Suprapubic skin (tissue), 4 donors: ENCODE results near the gene LRP3. TPM values are rescaled to one million over a fixed set of nuclear protein-coding genes. Genes with fewer than 3 reads are reported as not detected.
"Not testable (repeated sequence)": the region's sequence is repeated elsewhere in the genome, so short reads cannot be mapped to it uniquely, and the experiment has no call there.

ENCODE experiments used
- DNase-seq, 2 donors: peaks; one replicate each; pipeline ENCODE4 v3.0.0-alpha.2; 2019; ENCODE audit warnings: low spot score in 2 of 2
- H3K27ac ChIP-seq: fragments of 200-600 bp; sonication (generic); one replicate; pipeline ENCODE4 v1.5.1; 2019
- H3K27me3 ChIP-seq: fragments of 200-600 bp; sonication (generic); one replicate; pipeline ENCODE4 v1.5.1; 2019
- H3K36me3 ChIP-seq: fragments of 200-600 bp; sonication (generic); one replicate; pipeline ENCODE4 v1.5.1; 2019
- H3K4me1 ChIP-seq: fragments of 200-600 bp; sonication (generic); one replicate; pipeline ENCODE4 v1.5.1; 2019
- H3K4me3 ChIP-seq: fragments of 200-600 bp; sonication (generic); one replicate; pipeline ENCODE4 v1.5.1; 2019; ENCODE audit warnings: mild to moderate bottlenecking
- H3K9me3 ChIP-seq: fragments of 200-600 bp; sonication (generic); one replicate; pipeline ENCODE4 v1.5.1; 2019
- CTCF ChIP-seq, 2 donors: fragments of 200-600 bp in 1 of 2; fragments of 450-650 bp in 1 of 2; sonication (generic) in 1 of 2; IDR thresholded peaks; one replicate each; pipeline ENCODE4 v1.5.1; 2016 to 2019; ENCODE audit warnings: antibody characterized with exemption in 2 of 2, mild to moderate bottlenecking in 1 of 2, moderate library complexity in 1 of 2
- EP300 ChIP-seq: sonication (generic); formaldehyde crosslinking; IDR thresholded peaks from one replicate; pipeline ENCODE4 v1.6.1; 2017; ENCODE audit warnings: antibody characterized with exemption
- POLR2A ChIP-seq, 2 donors: fragments of 450-650 bp; IDR thresholded peaks; one replicate each; pipeline ENCODE4 v1.6.1; 2017; ENCODE audit warnings: antibody characterized with exemption in 2 of 2, mild to moderate bottlenecking in 2 of 2, moderate library complexity in 2 of 2
- POLR2AphosphoS5 ChIP-seq, 3 donors: sonication (generic); formaldehyde crosslinking; IDR thresholded peaks; one replicate each; pipeline ENCODE4 v1.6.1; 2017; ENCODE audit warnings: antibody characterized with exemption in 3 of 3
- WGBS: methylation state at CpG from one replicate; pipeline ENCODE4 v1.1.5; 2018; 5-methylcytosine and 5-hydroxymethylcytosine counted together
- total RNA-seq, 4 donors: library from RNA; depleted of rRNA; stranded (reverse); fragments of >200 nt; gene quantifications; one replicate each; pipeline ENCODE4 v1.1.0, GENCODE V29; 2016

Gene LRP3
- total RNA-seq, 4 donors from 2014 or later: 9.8 to 17.1 (median 14.0) TPM

GRCh38 chr19:33220115-33220514, 26.0 kb downstream of the LRP3 start:
- 81% methylated on average over 14 of the region's 18 CpGs for WGBS
- Histone ChIP-seq H3K9me3 (no peaks in the 10 kb centered on the region), H3K4me1 (no peaks in the 10 kb centered on the region), H3K36me3 (no peaks in the 10 kb centered on the region), H3K27ac (no peak overlapping the region), H3K4me3 (no peak overlapping the region), H3K27me3 (peaks cover 24% of the 10 kb centered on the region)
- TF ChIP-seq EP300: no peak
- no peak for TF ChIP-seq CTCF (IDR thresholded peaks at IDR 0.05)
- TF ChIP-seq POLR2AphosphoS5 (IDR thresholded peaks at IDR 0.05): no peak
- no peak for TF ChIP-seq POLR2A (IDR thresholded peaks at IDR 0.05)
- no peak for DNase-seq

- Histone ChIP-seq H3K27ac (no peak overlapping the region), H3K27me3 (peaks cover 30% of the 10 kb centered on the region), H3K4me3 (no peak overlapping the region), H3K36me3 (no peaks in the 10 kb centered on the region), H3K9me3 (no peaks in the 10 kb centered on the region), H3K4me1 (peaks cover 6% of the 10 kb centered on the region)
- TF ChIP-seq CTCF (IDR thresholded peaks at IDR 0.05): no peak
- no peak for TF ChIP-seq POLR2AphosphoS5 (IDR thresholded peaks at IDR 0.05)
- no peak for TF ChIP-seq EP300
- no peak for TF ChIP-seq POLR2A (IDR thresholded peaks at IDR 0.05)
- WGBS: 80% methylated on average over 9 of the region's 9 CpGs
- no peak for DNase-seq
Observed at GRCh38 chr19:33220735-33221134, 26.6 kb downstream of the LRP3 start.

- TF ChIP-seq CTCF (IDR thresholded peaks at IDR 0.05) (no peak), POLR2A (IDR thresholded peaks at IDR 0.05) (no peak), POLR2AphosphoS5 (IDR thresholded peaks at IDR 0.05) (no peak), EP300 (no peak)
- Histone ChIP-seq H3K27me3 (peaks cover 39% of the 10 kb centered on the region), H3K4me1 (peaks cover 15% of the 10 kb centered on the region), H3K27ac (no peak overlapping the region), H3K36me3 (no peaks in the 10 kb centered on the region), H3K4me3 (no peak overlapping the region), H3K9me3 (no peaks in the 10 kb centered on the region)
- WGBS: 65% methylated on average over 6 of the region's 6 CpGs
- no peak for DNase-seq
Observed at GRCh38 chr19:33221638-33222037, 27.5 kb downstream of the LRP3 start.

GRCh38 chr19:33222255-33222654, 28.1 kb downstream of the LRP3 start:
- Histone ChIP-seq H3K4me1 (peaks cover 21% of the 10 kb centered on the region), H3K27me3 (peaks cover 45% of the 10 kb centered on the region)
- not testable (repeated sequence) for H3K4me3 ChIP-seq, H3K27ac ChIP-seq, DNase-seq, H3K9me3 ChIP-seq, H3K36me3 ChIP-seq
- WGBS: 92% methylated on average over 2 of the region's 2 CpGs

- no peak for DNase-seq
- H3K4me3 ChIP-seq: peak overlapping the region; percentile 19
Observed at GRCh38 chr19:33224694-33225457, 30.7 kb downstream of the LRP3 start.

More at GRCh38 chr19:33224694-33225457, 30.7 kb downstream of the LRP3 start:
- Histone ChIP-seq H3K27ac (no peak overlapping the region), H3K9me3 (no peaks in the 10 kb centered on the region), H3K27me3 (peaks cover 68% of the 10 kb centered on the region), H3K36me3 (no peaks in the 10 kb centered on the region), H3K4me1 (peaks cover 21% of the 10 kb centered on the region)
- 67% methylated on average over 7 of the region's 18 CpGs for WGBS
- TF ChIP-seq EP300 (no peak), CTCF (IDR thresholded peaks at IDR 0.05) (no peak), POLR2A (IDR thresholded peaks at IDR 0.05) (no peak), POLR2AphosphoS5 (IDR thresholded peaks at IDR 0.05) (no peak)
